Activated CD8-positive, alpha-beta T cell treated with anti-CD3 and anti-CD28 coated beads for 36 hours (primary cell): ENCODE measurements around the gene TRPM3. TPM values are rescaled to one million over a fixed set of nuclear protein-coding genes. Genes with fewer than 3 reads are reported as not detected.

Experiments
- ATAC-seq: fragments of 200-7000 bp; cut with Tn5 transposase; one replicate; pipeline ENCODE4 v1.10.0; 2021; ENCODE audit warnings: mild to moderate bottlenecking, moderate library complexity
- CTCF ChIA-PET: fragments of 350-600 bp; sonication (Branson Sonifier 250); formaldehyde crosslinking; loops from one replicate; lab custom pipeline; 2021; ENCODE audit warnings: antibody characterized with exemption; lab: Charles Lee
- POLR2A ChIA-PET: fragments of 350-600 bp; sonication (Branson Sonifier 250); formaldehyde crosslinking; loops from one replicate; lab custom pipeline; 2021; ENCODE audit warnings: antibody characterized with exemption; lab: Charles Lee
- DNase-seq: peaks from one replicate; pipeline ENCODE4 v3.0.0-alpha.2; 2020
- H3K27ac Mint-ChIP-seq: one replicate; pipeline ENCODE4 v1.8.0; 2021; ENCODE audit warnings: mild to moderate bottlenecking, mixed read lengths
- H3K27me3 Mint-ChIP-seq: one replicate; pipeline ENCODE4 v1.8.0; 2021; ENCODE audit warnings: mixed read lengths
- H3K36me3 Mint-ChIP-seq: one replicate; pipeline ENCODE4 v1.8.0; 2021; ENCODE audit warnings: low read depth, mixed read lengths
- H3K4me1 Mint-ChIP-seq: one replicate; pipeline ENCODE4 v1.8.0; 2021; ENCODE audit warnings: low read depth, mixed read lengths
- H3K4me3 Mint-ChIP-seq: one replicate; pipeline ENCODE4 v1.8.0; 2021; ENCODE audit warnings: mild to moderate bottlenecking, moderate library complexity, mixed read lengths
- H3K9me3 Mint-ChIP-seq: one replicate; pipeline ENCODE4 v1.8.0; 2021; ENCODE audit warnings: mixed read lengths
- intact Hi-C: fragments of 100-400 bp; cut with micrococcal nuclease; formaldehyde crosslinking; loops from one replicate; pipeline ENCODE4 v1.10.0; 2022
- total RNA-seq, 2 experiments: library from RNA; stranded (reverse); gene quantifications; one replicate each; pipeline ENCODE4 v1.2.3, GENCODE V29; 2021
- TF ChIP-seq, protein P1 (sequence below): fragments of 200-600 bp; IDR thresholded peaks from one replicate; pipeline ENCODE4 v1.8.0; 2022; ENCODE audit warnings: antibody characterized with exemption, mild to moderate bottlenecking

TRPM3 gene
- total RNA-seq, 2 experiments from 2014 or later = not detected

DNA sequence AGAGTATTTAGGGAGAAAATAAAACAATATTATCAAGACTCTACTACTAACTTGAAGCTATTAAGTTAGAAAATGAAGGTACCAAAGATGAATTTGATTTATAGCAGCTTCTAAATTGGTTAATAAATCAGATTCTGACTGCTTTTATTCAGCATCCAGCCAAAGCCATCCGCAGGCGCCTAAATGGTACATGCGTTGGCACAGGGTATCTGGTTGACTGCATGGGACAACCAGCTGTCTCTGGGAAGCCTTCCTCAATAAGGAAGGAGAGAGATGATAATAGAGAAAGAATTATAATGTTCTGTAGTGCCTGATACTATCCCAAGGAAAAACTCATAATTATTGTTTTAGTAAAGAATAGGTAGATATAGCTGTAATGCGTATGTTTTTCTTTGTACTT lies 9.1 kb upstream of the TRPM3 start:
- no peaks in the 10 kb centered on the region for H3K36me3 Mint-ChIP-seq
- H3K27me3 Mint-ChIP-seq = no peaks in the 10 kb centered on the region
- ATAC-seq (no peak), DNase-seq (no peak)
- ChIA-PET POLR2A (interaction anchor here (1.3 kb wide), 1 partner anchor 9 kb away, joined by 3 read pairs; no protein-coding TSS in a partner anchor), CTCF (no interaction called here)
- H3K4me1 Mint-ChIP-seq = no peaks in the 10 kb centered on the region
- no peaks in the 10 kb centered on the region for H3K9me3 Mint-ChIP-seq
- H3K27ac Mint-ChIP-seq = no peak overlapping the region
- H3K4me3 Mint-ChIP-seq = no peak overlapping the region
- intact Hi-C loops = no loop called here
- TF ChIP-seq, protein P1, sequence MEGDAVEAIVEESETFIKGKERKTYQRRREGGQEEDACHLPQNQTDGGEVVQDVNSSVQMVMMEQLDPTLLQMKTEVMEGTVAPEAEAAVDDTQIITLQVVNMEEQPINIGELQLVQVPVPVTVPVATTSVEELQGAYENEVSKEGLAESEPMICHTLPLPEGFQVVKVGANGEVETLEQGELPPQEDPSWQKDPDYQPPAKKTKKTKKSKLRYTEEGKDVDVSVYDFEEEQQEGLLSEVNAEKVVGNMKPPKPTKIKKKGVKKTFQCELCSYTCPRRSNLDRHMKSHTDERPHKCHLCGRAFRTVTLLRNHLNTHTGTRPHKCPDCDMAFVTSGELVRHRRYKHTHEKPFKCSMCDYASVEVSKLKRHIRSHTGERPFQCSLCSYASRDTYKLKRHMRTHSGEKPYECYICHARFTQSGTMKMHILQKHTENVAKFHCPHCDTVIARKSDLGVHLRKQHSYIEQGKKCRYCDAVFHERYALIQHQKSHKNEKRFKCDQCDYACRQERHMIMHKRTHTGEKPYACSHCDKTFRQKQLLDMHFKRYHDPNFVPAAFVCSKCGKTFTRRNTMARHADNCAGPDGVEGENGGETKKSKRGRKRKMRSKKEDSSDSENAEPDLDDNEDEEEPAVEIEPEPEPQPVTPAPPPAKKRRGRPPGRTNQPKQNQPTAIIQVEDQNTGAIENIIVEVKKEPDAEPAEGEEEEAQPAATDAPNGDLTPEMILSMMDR = no peak

DNA sequence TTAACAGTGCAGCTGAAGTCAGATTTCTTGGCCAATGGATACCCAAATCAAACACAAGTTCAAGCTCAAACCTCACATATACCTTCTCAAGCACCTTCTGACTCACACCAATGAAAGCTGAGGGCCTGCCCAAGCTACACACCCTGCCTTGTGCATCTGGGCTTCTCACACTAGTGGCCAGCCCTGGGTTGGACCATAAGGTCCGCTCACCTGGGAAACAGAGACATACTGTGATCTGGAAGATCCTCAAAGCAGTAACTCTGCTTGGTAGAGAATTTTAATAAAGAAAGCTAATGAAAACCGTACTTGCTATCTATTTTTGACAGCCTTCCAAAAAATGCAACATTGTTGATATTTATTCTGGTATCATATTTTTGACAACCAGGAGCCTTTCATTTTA lies 7.4 kb upstream of the TRPM3 start:
- ChIA-PET CTCF (interaction anchor here (1.1 kb wide), 1 partner anchor 32 kb away, joined by 3 read pairs; no protein-coding TSS in a partner anchor), POLR2A (no interaction called here)
- Mint-ChIP-seq H3K27ac (no peak overlapping the region), H3K4me1 (no peaks in the 10 kb centered on the region), H3K4me3 (no peak overlapping the region), H3K27me3 (peaks cover 2% of the 10 kb centered on the region), H3K9me3 (no peaks in the 10 kb centered on the region), H3K36me3 (no peaks in the 10 kb centered on the region)
- DNase-seq (no peak), ATAC-seq (no peak)
- TF ChIP-seq, protein P1 = no peak
- intact Hi-C loops = no loop called here

DNA sequence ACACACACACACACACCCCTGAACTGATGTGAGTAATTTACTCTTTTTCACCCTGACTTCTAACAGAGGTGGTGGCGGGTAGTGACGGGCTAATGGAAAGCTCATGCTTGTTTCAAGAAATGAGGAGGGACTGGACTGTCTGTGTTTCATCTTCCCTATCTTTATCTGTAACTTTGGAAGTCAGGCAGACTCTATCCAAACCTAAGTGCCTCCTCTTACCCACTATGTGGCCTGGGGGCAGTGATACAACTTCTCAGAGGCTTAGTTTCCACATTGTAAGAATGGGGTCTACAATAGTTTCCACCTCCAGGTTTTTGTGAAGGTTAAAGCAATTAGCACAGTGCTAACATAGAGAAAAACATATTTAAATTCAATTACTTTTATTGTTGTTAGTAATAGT lies 5.9 kb upstream of the TRPM3 start:
- Mint-ChIP-seq H3K27ac (no peak overlapping the region), H3K4me1 (no peaks in the 10 kb centered on the region), H3K9me3 (no peaks in the 10 kb centered on the region), H3K36me3 (no peaks in the 10 kb centered on the region), H3K27me3 (peaks cover 2% of the 10 kb centered on the region), H3K4me3 (no peak overlapping the region)
- intact Hi-C loops = no loop called here
- no peak for ATAC-seq
- TF ChIP-seq, protein P1 = no peak
- POLR2A ChIA-PET = no interaction called here
- CTCF ChIA-PET = no interaction called here
- DNase-seq = no peak

DNA sequence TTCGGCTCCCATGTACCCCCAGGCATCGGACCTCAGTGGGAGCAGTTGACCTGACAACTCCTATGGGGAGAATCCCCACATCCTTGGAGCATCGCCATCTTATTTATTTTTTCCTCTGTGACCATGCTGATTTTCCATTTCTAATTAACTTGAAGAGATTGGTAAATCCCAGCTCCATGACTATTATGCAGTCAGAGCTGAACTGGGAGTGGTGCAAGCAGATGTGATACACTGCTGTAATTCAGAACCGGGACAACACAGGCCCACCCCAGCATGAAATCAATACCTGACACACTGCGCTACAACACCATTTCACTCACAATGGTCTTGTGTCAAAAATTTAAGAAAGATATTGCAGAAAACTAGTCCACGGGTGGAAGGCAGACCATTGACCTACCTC lies 1.0 kb upstream of the TRPM3 start:
- CTCF ChIA-PET = no interaction called here

DNA sequence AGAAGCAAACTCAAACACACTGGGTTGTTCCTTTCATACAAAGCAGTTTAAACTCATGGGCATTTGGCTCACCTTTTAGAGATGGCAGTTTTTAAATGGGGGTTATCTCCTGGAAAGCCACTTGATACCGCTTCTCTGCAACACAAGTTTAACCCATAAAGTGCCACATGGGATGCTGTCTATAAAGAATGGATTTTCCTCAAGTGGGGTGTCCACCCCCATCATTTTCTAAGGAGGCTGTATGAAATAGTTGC lies 528 bp upstream of the TRPM3 start:
- H3K27me3 Mint-ChIP-seq = peaks cover 7% of the 10 kb centered on the region
- H3K4me3 Mint-ChIP-seq = no peak overlapping the region
- no peaks in the 10 kb centered on the region for H3K4me1 Mint-ChIP-seq
- intact Hi-C loops = no loop called here
- ChIA-PET CTCF (no interaction called here), POLR2A (no interaction called here)
- TF ChIP-seq, protein P1 = no peak
- DNase-seq = no peak
- no peak for ATAC-seq
- no peaks in the 10 kb centered on the region for H3K36me3 Mint-ChIP-seq
- no peaks in the 10 kb centered on the region for H3K9me3 Mint-ChIP-seq
- no peak overlapping the region for H3K27ac Mint-ChIP-seq

More for the DNA sequence above, 1.0 kb upstream of the TRPM3 start:
- Mint-ChIP-seq H3K4me1 (no peaks in the 10 kb centered on the region), H3K27ac (no peak overlapping the region), H3K36me3 (no peaks in the 10 kb centered on the region), H3K27me3 (peaks cover 7% of the 10 kb centered on the region), H3K4me3 (no peak overlapping the region), H3K9me3 (no peaks in the 10 kb centered on the region)
- ATAC-seq (no peak), DNase-seq (no peak)
- intact Hi-C loops = no loop called here
- POLR2A ChIA-PET = no interaction called here
- TF ChIP-seq, protein P1 = no peak
